Erythroblast (primary cell): ENCODE results near the gene VWA1.

Source experiments
- GATA1 ChIP-seq: IDR thresholded peaks from 2 replicates; pipeline ENCODE4 v1.6.1; 2011; ENCODE audit warnings: low read depth, mild to moderate bottlenecking, control low read depth, low read length, moderate library complexity
- POLR2A ChIP-seq: IDR thresholded peaks from 2 replicates; pipeline ENCODE4 v1.6.1; 2011; ENCODE audit warnings: mild to moderate bottlenecking, low read length

- TF ChIP-seq POLR2A (no peak), GATA1 (no peak)
These were observed 3.1 kb upstream of the VWA1 start for GRCh38 chr1:1432274-1432950.
